ENCODE data around the gene PRCD.

The PRCD gene

DNA sequence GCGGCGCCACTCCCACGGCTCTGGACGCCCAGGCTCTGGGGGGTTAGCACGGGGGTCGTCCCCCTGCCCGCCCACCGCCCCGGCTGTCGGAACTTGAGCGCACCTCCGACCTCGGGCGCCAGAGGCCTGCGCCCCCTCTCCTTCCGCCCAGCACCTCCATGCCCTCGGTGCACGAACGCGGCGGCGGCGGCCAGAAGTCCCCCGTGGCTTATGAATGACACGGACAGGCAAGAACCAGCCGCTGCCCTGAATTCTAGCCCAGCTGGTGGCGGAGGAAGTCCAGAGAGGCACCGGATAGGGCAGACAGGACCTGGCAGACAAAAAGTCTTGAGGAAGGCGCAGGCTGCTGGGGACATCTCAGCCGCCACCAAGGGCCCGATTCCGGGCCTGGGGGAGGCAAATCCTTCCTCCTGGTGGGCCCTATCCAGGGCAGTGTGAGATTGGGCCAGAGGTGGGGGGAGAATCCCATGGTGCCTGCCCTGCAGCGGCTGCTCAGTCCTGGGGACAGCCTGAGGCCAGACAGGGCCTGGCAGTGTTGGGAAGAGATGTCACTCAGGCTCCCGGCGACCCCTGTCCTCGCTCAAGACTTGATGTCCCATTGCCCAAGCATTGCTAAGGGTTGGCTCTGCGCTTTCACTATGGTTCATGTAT lies 1.4 kb upstream of the PRCD start:
- in situ Hi-C loops (cut with MboI; ENCODE audit: low sequenced_read_pairs), result no loop called here

GRCh38 chr17:76538941-76539570 lies 788 bp upstream of the PRCD start:
- in situ Hi-C loops (cut with MboI; ENCODE audit: low sequenced_read_pairs), result no loop called here

DNA sequence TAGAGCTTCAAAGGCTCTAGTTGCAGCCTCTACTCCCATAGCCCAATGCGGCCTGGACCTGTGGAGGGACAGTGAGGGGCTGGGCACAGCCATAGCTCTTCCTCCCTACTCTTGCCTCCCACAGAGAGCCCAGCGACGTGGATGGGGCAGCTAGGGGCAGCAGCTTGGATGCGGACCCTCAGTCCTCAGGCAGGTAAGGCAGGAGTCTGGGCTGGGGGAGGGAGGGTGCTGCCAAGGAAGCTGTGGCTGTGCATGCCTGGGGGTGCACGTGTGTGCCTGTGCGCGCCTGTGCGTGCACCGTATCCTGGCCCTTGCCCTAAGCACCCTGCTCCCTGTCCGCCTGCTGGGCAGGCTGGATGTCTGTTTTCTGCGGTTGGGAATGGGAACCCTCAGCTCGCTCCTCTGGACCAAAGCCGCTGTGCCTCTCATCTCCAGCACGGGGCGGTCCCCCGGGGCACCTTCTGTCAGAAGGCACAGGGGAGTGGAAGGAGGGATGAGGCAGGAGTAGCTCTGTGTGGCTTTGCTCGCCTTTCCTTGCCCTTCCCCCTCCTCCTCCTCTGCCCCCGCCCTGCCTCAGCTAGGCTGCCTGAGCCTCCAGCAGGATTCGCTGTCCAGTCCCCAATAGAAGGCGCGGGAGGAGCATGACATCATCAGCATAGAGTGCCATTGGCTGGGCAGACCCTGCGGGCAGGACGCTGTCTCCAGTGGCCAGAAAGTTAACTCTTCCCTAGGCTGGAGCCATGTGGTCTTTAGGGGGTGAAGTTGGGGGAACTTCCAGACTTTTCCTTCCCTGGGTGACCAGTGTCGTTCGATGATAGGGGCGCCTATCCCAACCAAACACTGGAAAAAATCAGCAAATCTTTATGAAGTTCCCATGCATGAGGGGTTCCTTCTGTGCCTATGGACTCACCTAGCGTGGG lies 797 bp downstream of the PRCD start:
- in situ Hi-C loops (cut with MboI; ENCODE audit: low sequenced_read_pairs), result no loop called here

- in situ Hi-C loops (cut with MboI; ENCODE audit: low sequenced_read_pairs), result no loop called here
Observed at GRCh38 chr17:76541739-76542454, 2.1 kb downstream of the PRCD start.

GRCh38 chr17:76542566-76542971 lies 2.7 kb downstream of the PRCD start:
- in situ Hi-C loops (cut with MboI; ENCODE audit: low sequenced_read_pairs), result no loop called here

DNA sequence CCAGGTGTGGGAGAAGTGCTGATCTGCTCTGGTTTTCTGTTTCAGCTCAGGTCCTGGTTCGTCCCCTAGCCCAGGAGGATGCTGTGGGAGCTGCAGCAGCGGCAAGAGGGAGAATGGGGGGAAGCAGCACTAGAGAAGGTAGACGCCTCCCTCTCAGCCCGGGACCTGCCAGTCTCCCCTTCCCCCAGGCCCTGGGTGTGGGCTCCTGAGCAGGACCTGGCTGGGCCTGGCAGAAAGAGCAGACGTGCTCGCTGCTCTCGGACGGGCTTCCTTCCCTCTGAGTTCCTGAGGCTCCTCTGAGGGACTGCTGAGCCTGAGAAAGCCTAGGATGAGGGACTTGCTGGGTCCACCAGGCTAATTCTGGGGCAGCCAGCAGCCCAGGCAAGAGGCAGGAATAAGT lies 3.1 kb downstream of the PRCD start:
- in situ Hi-C loops (cut with MboI; ENCODE audit: low sequenced_read_pairs), result no loop called here

DNA sequence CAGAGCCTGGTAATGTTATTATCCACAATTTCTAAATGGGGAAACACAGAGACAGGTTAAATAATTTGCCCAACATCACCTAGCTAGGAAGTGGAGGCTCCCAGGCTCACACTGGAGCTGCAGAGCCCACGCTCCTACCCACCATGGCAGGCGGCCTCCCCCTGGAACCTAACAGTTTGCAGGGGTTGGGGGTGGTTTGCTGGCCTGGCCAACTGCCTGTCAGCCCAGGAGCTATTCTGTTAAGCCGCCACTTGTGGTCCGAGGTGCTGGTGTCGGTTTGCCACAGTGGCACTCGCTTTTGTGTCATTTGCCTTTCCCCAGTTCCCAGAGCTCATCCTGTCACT lies 3.6 kb downstream of the PRCD start:
- in situ Hi-C loops (cut with MboI; ENCODE audit: low sequenced_read_pairs), result no loop called here

DNA sequence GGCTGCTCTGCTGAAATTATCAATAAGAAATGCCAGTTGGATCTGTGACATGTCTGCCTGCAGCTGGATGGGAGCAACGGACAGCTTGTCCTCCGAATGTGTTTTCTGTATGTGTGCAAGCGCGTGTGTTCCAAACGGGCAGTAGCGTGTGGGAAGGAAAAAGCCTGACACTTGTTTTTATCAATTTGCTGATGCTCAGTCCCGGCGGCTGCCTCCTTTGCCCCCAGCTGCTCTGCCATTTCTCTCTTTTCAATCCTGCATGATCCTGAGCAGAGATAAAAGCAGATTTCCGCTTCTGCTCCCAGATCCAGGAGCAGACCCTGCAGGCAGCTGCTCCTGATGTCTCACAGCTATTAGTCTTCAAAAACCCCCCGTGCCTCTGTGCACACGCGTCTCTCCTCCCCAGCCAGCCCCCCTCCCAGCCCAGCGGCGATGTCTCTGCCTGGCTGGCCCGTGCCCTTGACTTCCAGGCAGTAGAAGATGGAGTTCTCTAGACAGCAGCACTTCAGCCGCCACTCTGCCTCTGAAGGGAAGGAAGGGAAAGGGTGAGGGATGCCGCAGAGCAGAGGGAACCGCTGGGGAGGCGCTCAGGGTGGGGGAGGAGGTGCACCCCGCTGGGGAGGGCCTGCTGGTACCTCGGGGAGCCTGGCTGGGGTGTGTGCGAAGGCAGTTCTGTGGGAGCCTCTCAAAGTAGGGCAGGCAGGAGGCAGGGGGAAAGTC lies 4.1 kb downstream of the PRCD start:
- in situ Hi-C loops (cut with MboI; ENCODE audit: low sequenced_read_pairs), result no loop called here

DNA sequence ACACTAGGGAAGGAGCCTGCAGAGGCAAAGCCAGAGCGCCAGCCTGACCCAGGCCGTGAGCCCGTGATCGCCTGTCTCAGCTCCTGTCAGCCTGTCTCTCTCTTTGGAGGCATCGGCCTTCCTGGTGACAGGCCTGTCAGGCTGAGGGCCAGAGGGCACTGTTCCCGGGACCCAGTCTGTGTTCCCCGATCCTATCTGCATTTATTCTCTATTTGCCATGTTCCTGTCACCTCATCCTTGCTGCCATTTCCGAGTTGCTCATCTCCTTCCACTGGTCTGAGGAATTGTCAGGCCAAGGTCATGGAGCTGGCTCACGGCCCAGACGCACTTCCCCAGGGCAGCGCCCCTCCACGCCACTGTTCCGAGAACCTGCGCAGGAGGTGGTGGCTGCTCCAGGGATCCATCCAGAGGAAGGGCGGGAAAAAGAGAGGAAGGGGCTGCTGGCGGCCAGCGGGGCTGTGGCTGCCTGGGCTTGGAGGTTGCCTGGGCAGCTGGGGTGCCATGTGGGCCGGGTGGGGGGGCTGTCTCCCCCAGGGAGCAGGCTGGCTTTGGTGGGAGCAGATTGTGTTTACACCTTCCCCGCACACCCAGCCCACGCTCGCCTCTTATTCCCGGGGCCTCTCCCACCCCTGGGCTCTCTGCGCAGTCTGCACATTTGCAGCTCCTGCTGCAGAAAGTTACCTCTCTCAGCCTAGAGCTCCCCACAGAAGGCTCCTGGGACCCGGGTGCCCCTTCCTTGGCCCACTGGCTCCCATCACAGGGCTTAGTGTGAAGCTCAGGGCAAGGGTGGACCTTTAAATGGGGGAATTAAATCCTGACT lies 4.9 kb downstream of the PRCD start:
- in situ Hi-C loops (cut with MboI; ENCODE audit: low sequenced_read_pairs), result no loop called here

GRCh38 chr17:76545918-76546555 lies 6.2 kb downstream of the PRCD start:
- in situ Hi-C loops (cut with MboI; ENCODE audit: low sequenced_read_pairs), result no loop called here

DNA sequence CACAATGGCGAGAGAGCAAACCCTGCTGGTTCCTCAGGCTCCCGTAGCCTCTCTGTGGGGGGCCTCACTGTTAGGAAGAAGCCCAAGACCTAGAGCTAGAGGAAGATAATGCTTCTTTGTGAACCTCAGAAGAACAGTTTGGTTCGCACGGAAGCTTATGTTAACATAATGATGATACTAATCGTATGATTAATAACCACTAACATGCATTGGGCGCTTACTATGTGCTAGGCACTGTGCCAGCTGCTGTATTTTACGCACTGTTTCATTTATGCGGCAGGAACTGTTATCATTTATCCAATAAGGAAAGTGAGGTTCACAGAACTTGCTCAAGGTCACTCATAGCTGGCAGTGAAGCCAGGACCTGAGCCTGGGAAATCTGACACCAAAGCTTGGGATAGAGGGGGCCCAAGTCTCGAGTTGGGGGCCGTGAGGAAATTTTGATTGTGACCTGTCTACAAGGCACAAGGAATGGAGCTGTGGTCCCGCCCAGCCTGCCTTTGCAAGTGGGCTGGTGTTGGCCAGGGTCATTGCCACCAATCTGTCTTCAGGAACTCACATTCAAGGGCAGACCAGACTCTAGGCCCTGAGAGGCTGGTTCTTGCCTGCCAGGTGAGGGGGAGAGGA lies 6.8 kb downstream of the PRCD start:
- in situ Hi-C loops (cut with MboI; ENCODE audit: low sequenced_read_pairs), result no loop called here

- in situ Hi-C loops (cut with MboI; ENCODE audit: low sequenced_read_pairs), result no loop called here
Observed at GRCh38 chr17:76547183-76547641, 7.4 kb downstream of the PRCD start.

GRCh38 chr17:76547642-76548202 lies 7.9 kb downstream of the PRCD start:
- in situ Hi-C loops (cut with MboI; ENCODE audit: low sequenced_read_pairs), result no loop called here

DNA sequence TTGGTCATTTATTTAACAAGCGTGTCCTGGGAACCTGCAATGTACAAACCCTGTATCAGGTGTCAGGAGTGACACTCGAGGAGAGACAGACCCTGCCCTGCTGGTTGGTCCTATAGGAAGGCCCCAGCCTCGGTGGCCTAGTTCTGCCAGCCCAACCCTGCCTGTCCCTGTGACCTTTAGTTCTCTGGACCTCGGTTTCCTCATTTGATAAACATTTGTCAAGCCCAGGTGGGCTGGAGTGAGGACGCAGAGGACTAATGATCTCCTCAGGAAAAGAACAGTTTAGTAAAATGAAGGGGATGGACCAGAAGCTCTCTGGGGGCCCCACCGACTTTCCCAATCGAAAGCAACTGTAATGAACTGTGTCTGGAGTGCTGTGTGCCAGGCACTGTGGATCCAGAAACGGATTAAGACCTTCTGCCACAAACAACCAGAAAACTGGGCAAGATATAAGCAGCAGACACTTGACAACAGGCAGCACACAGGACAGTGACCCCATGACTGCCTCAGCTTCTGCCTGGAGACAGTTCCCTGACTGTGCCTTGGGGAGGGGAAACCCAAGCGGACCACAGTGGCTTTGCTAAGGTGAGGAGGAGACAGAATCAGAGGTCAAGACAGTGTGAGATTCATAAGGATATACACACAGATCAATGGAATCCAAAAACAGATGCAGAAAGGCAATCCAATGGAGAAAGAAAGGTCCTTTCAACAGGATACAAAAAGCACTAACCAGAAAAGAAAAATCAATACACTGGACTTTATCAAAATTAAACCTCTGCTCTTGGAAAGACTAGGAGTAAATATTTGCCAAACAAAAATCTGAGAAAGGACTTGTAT lies 8.8 kb downstream of the PRCD start:
- in situ Hi-C loops (cut with MboI; ENCODE audit: low sequenced_read_pairs), result no loop called here

GRCh38 chr17:76549215-76549518 lies 9.3 kb downstream of the PRCD start:
- in situ Hi-C loops (cut with MboI; ENCODE audit: low sequenced_read_pairs), result no loop called here

DNA sequence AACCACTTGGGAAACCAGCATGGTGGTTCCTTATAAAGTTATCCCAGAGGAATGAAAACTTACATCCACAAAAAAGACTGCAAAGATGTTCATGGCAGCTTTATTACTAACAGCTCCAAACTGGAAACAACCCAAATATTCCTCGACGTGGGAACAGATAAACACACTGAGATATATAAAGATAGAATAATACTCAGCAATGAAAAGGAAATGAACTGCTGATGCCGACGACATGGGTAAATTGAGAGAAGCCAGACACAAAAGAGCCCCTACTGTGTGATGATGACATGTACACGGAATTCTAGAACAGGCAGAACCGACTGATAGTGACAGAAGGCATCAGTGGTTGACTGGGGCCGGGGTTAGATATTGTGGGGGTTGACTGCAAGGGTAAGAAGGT lies 9.7 kb downstream of the PRCD start:
- in situ Hi-C loops (cut with MboI; ENCODE audit: low sequenced_read_pairs), result no loop called here

GRCh38 chr17:76550712-76551615 lies 11.1 kb downstream of the PRCD start:
- in situ Hi-C loops (cut with MboI; ENCODE audit: low sequenced_read_pairs), result no loop called here

Data from HL-60/S4 treated with phorbol 12-myristate 13-acetate at 8.2 ng/mL for 4 days and 3 days (cell line).